H1 (cell line): Measurements from ENCODE around the gene GH1.

Source experiments
- BRCA1 ChIP-seq: IDR thresholded peaks from 2 replicates; pipeline ENCODE4 v1.6.1; 2012; ENCODE audit warnings: low read depth, low read length, improper control_type of control experiment
- CTCF ChIP-seq, 3 experiments: IDR thresholded peaks; 1 replicate in 2 of 3; 2 replicates in 1 of 3; pipeline versions ENCODE4 v1.5.1 to v1.6.1; 2011; ENCODE audit warnings: low read length in 3 of 3, mild to moderate bottlenecking in 3 of 3, inconsistent platforms in 2 of 3, low read depth in 1 of 3, moderate library complexity in 1 of 3; ENCODE audit not compliant: insufficient read depth in 1 of 3; ENCODE audit errors: control extremely low read depth in 1 of 3
- E2F6 ChIP-seq: IDR thresholded peaks from 2 replicates; pipeline ENCODE4 v1.6.1; 2012; ENCODE audit warnings: inconsistent platforms
- EP300 ChIP-seq, 2 experiments: IDR thresholded peaks; 1 replicate in 1 of 2; 2 replicates in 1 of 2; pipeline ENCODE4 v1.6.1; 2011 to 2012; ENCODE audit warnings: low read depth in 2 of 2, low read length in 2 of 2, mild to moderate bottlenecking in 2 of 2, borderline replicate concordance in 1 of 2, inconsistent platforms in 1 of 2, moderate library complexity in 1 of 2
- EZH2 ChIP-seq: fragments of 200-600 bp; sonication (generic); IDR thresholded peaks from 2 replicates; pipeline ENCODE4 v1.7.1; 2012; ENCODE audit warnings: low read depth, mild to moderate bottlenecking, moderate library complexity, low read length, inconsistent platforms; ENCODE audit not compliant: severe bottlenecking
- FOSL1 ChIP-seq: IDR thresholded peaks from 2 replicates; pipeline ENCODE4 v1.6.1; 2011; ENCODE audit warnings: mild to moderate bottlenecking, low read depth, low read length, moderate library complexity; ENCODE audit not compliant: insufficient read depth
- GABPA ChIP-seq: IDR thresholded peaks from 2 replicates; pipeline ENCODE4 v1.6.1; 2011; ENCODE audit warnings: mild to moderate bottlenecking, low read length, moderate library complexity, borderline replicate concordance; ENCODE audit not compliant: insufficient read depth
- KDM1A ChIP-seq: fragments of 200-600, 300-600 bp; sonication (generic); IDR thresholded peaks from 2 replicates; pipeline ENCODE4 v1.7.1; 2016; ENCODE audit warnings: mild to moderate bottlenecking, low read length, borderline replicate concordance
- NRF1 ChIP-seq: IDR thresholded peaks from 2 replicates; pipeline ENCODE4 v1.6.1; 2011; ENCODE audit warnings: mild to moderate bottlenecking, low read depth, low read length, improper control_type of control experiment
- POLR2A ChIP-seq, 2 experiments: IDR thresholded peaks; 1 replicate in 1 of 2; 2 replicates in 1 of 2; pipeline ENCODE4 v1.6.1; 2011; ENCODE audit warnings: low read depth in 2 of 2, low read length in 2 of 2, mild to moderate bottlenecking in 2 of 2; ENCODE audit errors: control extremely low read depth in 1 of 2
- SP1 ChIP-seq: IDR thresholded peaks from 2 replicates; pipeline ENCODE4 v1.6.1; 2011; ENCODE audit warnings: low read depth, low read length
- TCF12 ChIP-seq: IDR thresholded peaks from 2 replicates; pipeline ENCODE4 v1.6.1; 2011; ENCODE audit warnings: low read depth, mild to moderate bottlenecking, low read length

- TF ChIP-seq CTCF (IDR thresholded peaks at IDR 0.05; ENCODE audit: control extremely low read depth in 1 of 3, insufficient read depth in 1 of 3, low read depth in 1 of 3, low read length in 3 of 3) (no peak), POLR2A (IDR thresholded peaks at IDR 0.05; ENCODE audit: control extremely low read depth in 1 of 2, low read depth in 2 of 2, low read length in 2 of 2) (no peak), KDM1A (no peak), BRCA1 (no peak), GABPA (no peak), NRF1 (no peak), TCF12 (no peak), EP300 (IDR thresholded peaks at IDR 0.05; ENCODE audit: borderline replicate concordance in 1 of 2, low read depth in 2 of 2, low read length in 2 of 2) (no peak), EZH2 (no peak), FOSL1 (no peak), E2F6 (no peak), SP1 (no peak)
Observed at GRCh38 chr17:63928172-63928666, 9.6 kb upstream of the GH1 start.
